SU-DHL-6 (cell line): ENCODE measurements around the gene POMT2.

Experiments used
- H2AFZ ChIP-seq: fragments of 200-600 bp; sonication (generic); 2 replicates; pipeline ENCODE4 v1.6.1; 2014; ENCODE audit warnings: low read depth, mild to moderate bottlenecking, moderate library complexity, mixed read lengths, antibody characterized with exemption, low read length; ENCODE audit not compliant: severe bottlenecking
- H3F3A ChIP-seq: fragments of 200-600 bp; shearing (Covaris generic); 2 replicates; pipeline ENCODE4 v1.6.0; 2016; ENCODE audit warnings: antibody characterized with exemption, mild to moderate bottlenecking; ENCODE audit not compliant: insufficient read depth
- H3K27ac ChIP-seq: fragments of 200-600 bp; sonication (generic); 2 replicates; pipeline ENCODE4 v1.5.1; 2016; ENCODE audit warnings: low read depth, mild to moderate bottlenecking, low read length, moderate library complexity, mixed read lengths
- H3K27me3 ChIP-seq: fragments of 200-600 bp; sonication (generic), shearing (Covaris generic); 2 replicates; pipeline ENCODE4 v1.6.0; 2014; ENCODE audit warnings: mild to moderate bottlenecking, low read length
- H3K36me3 ChIP-seq: fragments of 200-600 bp; sonication (generic); 2 replicates; pipeline ENCODE4 v1.6.1; 2014; ENCODE audit warnings: mild to moderate bottlenecking, low read length, mixed read lengths
- H3K4me2 ChIP-seq: fragments of 300-600, 200-600 bp; shearing (Covaris generic), sonication (generic); 2 replicates; pipeline ENCODE4 v1.6.0; 2014; ENCODE audit warnings: low read length, low read depth, mild to moderate bottlenecking; ENCODE audit not compliant: poor library complexity, severe bottlenecking
- H3K4me3 ChIP-seq: fragments of 200-600 bp; sonication (generic); 2 replicates; pipeline ENCODE4 v1.5.1; 2014; ENCODE audit warnings: antibody characterized with exemption, low read length, mild to moderate bottlenecking, mixed read lengths; ENCODE audit not compliant: insufficient read depth, poor library complexity, severe bottlenecking
- H3K79me2 ChIP-seq: fragments of 200-600 bp; sonication (generic); 2 replicates; pipeline ENCODE4 v1.6.1; 2014; ENCODE audit warnings: mild to moderate bottlenecking, low read length, moderate library complexity; ENCODE audit not compliant: insufficient read depth
- H3K9ac ChIP-seq: fragments of 200-600 bp; sonication (generic); 2 replicates; pipeline ENCODE4 v1.7.0; 2014; ENCODE audit warnings: mild to moderate bottlenecking, low read length
- H3K9me2 ChIP-seq: fragments of 200-600 bp; sonication (generic); replicated peaks from 2 replicates; pipeline ENCODE4 v1.6.1; 2014; ENCODE audit warnings: low read length; ENCODE audit not compliant: insufficient read depth
- H3K9me3 ChIP-seq: fragments of 200-600 bp; sonication (generic); 2 replicates; pipeline ENCODE4 v1.6.1; 2014; ENCODE audit warnings: low read length, mixed read lengths; ENCODE audit not compliant: insufficient read depth
- H4K20me1 ChIP-seq: fragments of 200-600 bp; sonication (generic); 2 replicates; pipeline ENCODE4 v1.6.1; 2014; ENCODE audit warnings: low read depth, mild to moderate bottlenecking, antibody characterized with exemption, low read length, moderate library complexity, mixed read lengths
- CTCF ChIP-seq: fragments of 200-600 bp; sonication (generic); IDR thresholded peaks from one replicate; pipeline ENCODE4 v1.5.1; 2017; ENCODE audit warnings: antibody characterized with exemption, mild to moderate bottlenecking, low read length, moderate library complexity; ENCODE audit not compliant: insufficient read depth, poor library complexity, severe bottlenecking
- EZH2phosphoT487 ChIP-seq: fragments of 200-600 bp; sonication (generic), shearing (Covaris generic); conservative IDR thresholded peaks from 2 replicates; pipeline ENCODE4 v1.6.1; 2018; ENCODE audit warnings: mild to moderate bottlenecking, antibody characterized with exemption, low read length, moderate library complexity, mixed read lengths

POMT2 gene

GRCh38 chr14:77275601-77276017 is 45.1 kb downstream of the POMT2 start:
- Histone ChIP-seq H3F3A (no peaks in the 10 kb centered on the region), H2AFZ (no peak overlapping the region), H3K36me3 (no peaks in the 10 kb centered on the region), H3K9me3 (no peaks in the 10 kb centered on the region), H3K4me3 (no peak overlapping the region), H3K27ac (no peak overlapping the region), H3K9ac (no peak overlapping the region), H3K9me2 (no peaks in the 10 kb centered on the region), H4K20me1 (no peaks in the 10 kb centered on the region), H3K27me3 (no peaks in the 10 kb centered on the region), H3K79me2 (no peaks in the 10 kb centered on the region), H3K4me2 (no peak overlapping the region)
- TF ChIP-seq EZH2phosphoT487 (no peak), CTCF (no peak)

- Histone ChIP-seq H3K79me2 (no peaks in the 10 kb centered on the region), H3F3A (no peaks in the 10 kb centered on the region), H3K27ac (no peak overlapping the region), H3K9me2 (no peaks in the 10 kb centered on the region), H3K9ac (no peak overlapping the region), H3K36me3 (no peaks in the 10 kb centered on the region), H4K20me1 (no peaks in the 10 kb centered on the region), H2AFZ (no peak overlapping the region), H3K27me3 (no peaks in the 10 kb centered on the region), H3K9me3 (no peaks in the 10 kb centered on the region), H3K4me2 (no peak overlapping the region), H3K4me3 (no peak overlapping the region)
- TF ChIP-seq CTCF (no peak), EZH2phosphoT487 (no peak)
Observed at GRCh38 chr14:77275041-77275580, 45.6 kb downstream of the POMT2 start.

GRCh38 chr14:77273796-77274195 is 46.9 kb downstream of the POMT2 start:
- H3K9me3 ChIP-seq, result no peaks in the 10 kb centered on the region
- no peaks in the 10 kb centered on the region for H3K27me3 ChIP-seq
- TF ChIP-seq CTCF (no peak), EZH2phosphoT487 (no peak)
- H3K9me2 ChIP-seq, result no peaks in the 10 kb centered on the region
- no peak overlapping the region for H2AFZ ChIP-seq
- H3K9ac ChIP-seq, result no peak overlapping the region
- no peaks in the 10 kb centered on the region for H3F3A ChIP-seq
- no peak overlapping the region for H3K4me3 ChIP-seq
- H3K27ac ChIP-seq, result no peak overlapping the region
- H4K20me1 ChIP-seq, result no peaks in the 10 kb centered on the region
- H3K79me2 ChIP-seq, result no peaks in the 10 kb centered on the region
- H3K36me3 ChIP-seq, result no peaks in the 10 kb centered on the region
- H3K4me2 ChIP-seq, result no peak overlapping the region

- Histone ChIP-seq H3K27me3 (no peaks in the 10 kb centered on the region), H4K20me1 (no peaks in the 10 kb centered on the region), H3K4me2 (no peak overlapping the region), H3K27ac (no peak overlapping the region), H3K36me3 (no peaks in the 10 kb centered on the region), H3K9me2 (no peaks in the 10 kb centered on the region), H2AFZ (no peak overlapping the region), H3K79me2 (no peaks in the 10 kb centered on the region), H3F3A (no peaks in the 10 kb centered on the region), H3K4me3 (no peak overlapping the region), H3K9me3 (no peaks in the 10 kb centered on the region), H3K9ac (no peak overlapping the region)
- no peak for TF ChIP-seq CTCF
- no peak for TF ChIP-seq EZH2phosphoT487
Observed at GRCh38 chr14:77272261-77272660, 48.4 kb downstream of the POMT2 start.
